ENCODE results near the gene PTGDR.

PTGDR gene

GRCh38 chr14:52313903-52314594, 46.6 kb downstream of the PTGDR start, which contains the start of gene PTGER2:
TSS of gene PTGER2 (plus strand) at chr14:52314312. CDS start at chr14:52314549, 237 bp downstream.
- peak within 1 kb of the TSS; percentile 70 to 73 for H3K4me3 ChIP-seq (replicated peaks in 1 of 2; ENCODE audit: low read depth in 2 of 2, low read length in 2 of 2)
- no peak for TF ChIP-seq CTCF (IDR thresholded peaks at IDR 0.05; ENCODE audit: low read depth, low read length)
- DNase-seq (ENCODE audit: low read depth in 2 of 2): peak; percentile 91 to 92

DNA sequence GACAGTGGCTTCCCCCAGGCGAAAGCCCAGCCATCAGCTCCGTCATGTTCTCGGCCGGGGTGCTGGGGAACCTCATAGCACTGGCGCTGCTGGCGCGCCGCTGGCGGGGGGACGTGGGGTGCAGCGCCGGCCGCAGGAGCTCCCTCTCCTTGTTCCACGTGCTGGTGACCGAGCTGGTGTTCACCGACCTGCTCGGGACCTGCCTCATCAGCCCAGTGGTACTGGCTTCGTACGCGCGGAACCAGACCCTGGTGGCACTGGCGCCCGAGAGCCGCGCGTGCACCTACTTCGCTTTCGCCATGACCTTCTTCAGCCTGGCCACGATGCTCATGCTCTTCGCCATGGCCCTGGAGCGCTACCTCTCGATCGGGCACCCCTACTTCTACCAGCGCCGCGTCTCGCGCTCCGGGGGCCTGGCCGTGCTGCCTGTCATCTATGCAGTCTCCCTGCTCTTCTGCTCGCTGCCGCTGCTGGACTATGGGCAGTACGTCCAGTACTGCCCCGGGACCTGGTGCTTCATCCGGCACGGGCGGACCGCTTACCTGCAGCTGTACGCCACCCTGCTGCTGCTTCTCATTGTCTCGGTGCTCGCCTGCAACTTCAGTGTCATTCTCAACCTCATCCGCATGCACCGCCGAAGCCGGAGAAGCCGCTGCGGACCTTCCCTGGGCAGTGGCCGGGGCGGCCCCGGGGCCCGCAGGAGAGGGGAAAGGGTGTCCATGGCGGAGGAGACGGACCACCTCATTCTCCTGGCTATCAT, 47.3 kb downstream of the PTGDR start:
- H3K4me3 ChIP-seq (replicated peaks in 1 of 2; ENCODE audit: low read depth in 2 of 2, low read length in 2 of 2): peak overlapping the region; percentile 70 to 73
- TF ChIP-seq CTCF (IDR thresholded peaks at IDR 0.05; ENCODE audit: low read depth, low read length): no peak
- peak in 1 of 2 donors; percentile 33 for DNase-seq (ENCODE audit: low read depth in 2 of 2)

GRCh38 chr14:52315355-52315718, 47.8 kb downstream of the PTGDR start:
- peak in 1 of 2 donors; percentile 35 for DNase-seq (ENCODE audit: low read depth in 2 of 2)
- TF ChIP-seq CTCF (IDR thresholded peaks at IDR 0.05; ENCODE audit: low read depth, low read length): no peak
- H3K4me3 ChIP-seq (replicated peaks in 1 of 2; ENCODE audit: low read depth in 2 of 2, low read length in 2 of 2): peak overlapping the region; percentile 70 to 73

- TF ChIP-seq CTCF (IDR thresholded peaks at IDR 0.05; ENCODE audit: low read depth, low read length): no peak
- DNase-seq (ENCODE audit: low read depth in 2 of 2): no peak
- H3K4me3 ChIP-seq (replicated peaks in 1 of 2; ENCODE audit: low read depth in 2 of 2, low read length in 2 of 2): no peak overlapping the region
Measured at GRCh38 chr14:52318062-52318461, 50.6 kb downstream of the PTGDR start.

GRCh38 chr14:52318826-52319645, 51.5 kb downstream of the PTGDR start:
- no peak overlapping the region for H3K4me3 ChIP-seq (replicated peaks in 1 of 2; ENCODE audit: low read depth in 2 of 2, low read length in 2 of 2)
- TF ChIP-seq CTCF (IDR thresholded peaks at IDR 0.05; ENCODE audit: low read depth, low read length): no peak
- no peak for DNase-seq (ENCODE audit: low read depth in 2 of 2)

GRCh38 chr14:52319919-52320318, 52.4 kb downstream of the PTGDR start:
- DNase-seq (ENCODE audit: low read depth in 2 of 2): no peak
- TF ChIP-seq CTCF (IDR thresholded peaks at IDR 0.05; ENCODE audit: low read depth, low read length): no peak
- no peak overlapping the region for H3K4me3 ChIP-seq (replicated peaks in 1 of 2; ENCODE audit: low read depth in 2 of 2, low read length in 2 of 2)

Measured in cardiac fibroblast (primary cell).